Cortex of kidney (tissue), 1 donor: ENCODE measurements around the gene DHRS1.

Source experiments
- DNase-seq: peaks from one replicate; lab custom pipeline; 2025; lab: John Stamatoyannopoulos, UW

Gene DHRS1

DNA sequence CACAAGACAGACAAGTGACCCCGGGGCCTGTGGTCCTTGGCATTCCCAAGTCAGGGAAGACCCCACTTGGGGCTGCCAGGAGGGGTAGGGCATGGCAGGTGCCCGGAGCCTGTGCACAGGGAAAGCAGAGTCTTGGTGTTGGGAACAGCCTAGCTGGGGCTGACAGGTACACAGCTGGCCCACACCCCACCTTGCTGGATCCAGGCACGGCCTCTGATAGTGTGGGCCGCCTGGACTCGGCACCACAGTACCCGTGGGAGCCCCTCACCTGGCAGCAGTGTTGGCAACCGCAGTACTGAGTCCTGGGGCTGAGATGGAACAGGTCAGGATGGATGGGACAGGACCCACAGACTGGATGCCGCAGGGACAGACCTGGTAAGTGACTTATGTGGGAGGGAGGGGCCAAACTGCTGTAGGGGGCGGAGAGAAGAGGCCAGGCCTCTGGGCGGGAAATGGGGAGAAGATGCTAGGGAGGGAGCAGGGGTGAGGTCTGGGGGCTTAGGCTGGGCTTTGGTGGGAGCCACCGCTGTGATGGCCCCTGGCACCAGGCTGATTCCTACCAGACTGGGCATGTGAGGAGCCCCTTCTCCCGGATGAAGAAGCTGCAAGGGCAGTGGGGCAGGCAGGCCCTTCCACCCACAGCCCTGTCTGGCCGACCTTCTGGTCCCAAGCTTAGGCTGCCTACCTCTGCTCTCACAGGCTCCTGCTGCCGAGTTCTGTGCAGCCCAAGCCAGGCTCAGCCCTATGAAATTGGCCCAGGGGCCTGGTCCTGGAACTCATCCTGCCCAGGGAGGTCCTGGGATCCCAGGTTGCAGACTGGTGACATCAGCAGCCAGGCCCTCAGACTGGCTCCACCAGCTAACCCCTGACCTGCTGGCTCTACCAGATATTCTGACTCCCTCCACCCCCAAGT lies 36.5 kb downstream of the DHRS1 start, which contains the start of gene TGM1:
TGM1 (minus strand) TSS at position 357 of the 913 bp plus-strand sequence. CDS start 825 bp downstream, outside the sequence.
- no peak for DNase-seq

DNA sequence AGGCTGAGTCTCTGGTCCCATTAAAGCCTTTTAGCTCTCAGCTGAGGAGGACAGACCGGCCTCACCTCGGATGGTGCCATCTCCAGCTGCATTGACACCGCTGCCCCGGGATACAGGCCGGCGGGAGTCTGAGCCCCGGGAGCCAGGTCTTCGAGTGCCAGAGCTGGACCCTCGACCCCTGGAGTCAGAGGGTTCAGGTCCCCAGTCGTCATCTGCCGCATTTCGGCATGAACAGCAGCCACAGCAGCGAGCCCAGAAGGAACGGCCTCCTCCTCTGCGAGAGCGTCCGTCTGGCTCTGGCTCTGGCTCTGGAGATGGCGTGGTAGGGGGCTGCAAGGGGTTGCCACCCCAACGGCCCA lies 37.6 kb downstream of the DHRS1 start:
- no peak for DNase-seq

- no peak for DNase-seq
Measured at GRCh38 chr14:24261256-24261968, 38.2 kb downstream of the DHRS1 start.

- no peak for DNase-seq
Measured at GRCh38 chr14:24260780-24261157, 38.8 kb downstream of the DHRS1 start.

DNA sequence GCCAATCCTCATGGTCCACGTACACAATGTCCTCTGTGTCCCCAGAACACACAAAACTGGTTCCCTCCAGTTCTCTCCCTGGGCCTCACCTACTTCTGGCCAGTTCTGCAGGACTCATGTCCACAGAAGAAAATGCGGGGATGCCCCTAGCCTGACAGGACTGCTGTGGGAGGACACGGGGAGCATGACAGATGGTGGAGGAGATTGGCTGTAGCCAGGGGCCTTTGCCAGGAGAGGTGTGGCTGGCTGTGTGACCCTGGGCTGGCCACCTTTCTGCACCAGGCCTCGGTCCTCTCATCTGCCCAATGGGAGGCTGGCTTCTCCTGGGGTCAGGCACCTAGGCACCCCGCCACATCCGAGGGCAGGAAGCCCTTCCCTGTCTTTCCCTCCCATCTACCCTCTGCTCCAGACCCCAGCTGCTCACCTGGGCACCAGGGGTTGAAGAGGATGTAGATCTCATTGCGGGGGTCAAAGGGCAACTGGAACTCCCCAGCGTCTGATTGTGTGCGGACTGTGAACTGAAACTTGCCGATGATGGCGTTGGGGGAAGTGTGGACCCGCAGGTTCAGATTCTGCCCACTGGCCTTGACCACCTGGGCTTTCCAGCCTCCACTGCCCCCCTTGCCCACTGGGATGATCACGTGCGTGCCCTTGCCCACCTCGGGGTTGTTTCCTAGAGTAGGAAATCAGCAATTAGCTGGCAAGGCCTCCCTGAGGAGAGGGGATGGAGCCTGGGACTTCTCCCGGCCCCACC lies 39.4 kb downstream of the DHRS1 start:
- DNase-seq = no peak

GRCh38 chr14:24259282-24260025 lies 40.1 kb downstream of the DHRS1 start:
- no peak for DNase-seq

DNA sequence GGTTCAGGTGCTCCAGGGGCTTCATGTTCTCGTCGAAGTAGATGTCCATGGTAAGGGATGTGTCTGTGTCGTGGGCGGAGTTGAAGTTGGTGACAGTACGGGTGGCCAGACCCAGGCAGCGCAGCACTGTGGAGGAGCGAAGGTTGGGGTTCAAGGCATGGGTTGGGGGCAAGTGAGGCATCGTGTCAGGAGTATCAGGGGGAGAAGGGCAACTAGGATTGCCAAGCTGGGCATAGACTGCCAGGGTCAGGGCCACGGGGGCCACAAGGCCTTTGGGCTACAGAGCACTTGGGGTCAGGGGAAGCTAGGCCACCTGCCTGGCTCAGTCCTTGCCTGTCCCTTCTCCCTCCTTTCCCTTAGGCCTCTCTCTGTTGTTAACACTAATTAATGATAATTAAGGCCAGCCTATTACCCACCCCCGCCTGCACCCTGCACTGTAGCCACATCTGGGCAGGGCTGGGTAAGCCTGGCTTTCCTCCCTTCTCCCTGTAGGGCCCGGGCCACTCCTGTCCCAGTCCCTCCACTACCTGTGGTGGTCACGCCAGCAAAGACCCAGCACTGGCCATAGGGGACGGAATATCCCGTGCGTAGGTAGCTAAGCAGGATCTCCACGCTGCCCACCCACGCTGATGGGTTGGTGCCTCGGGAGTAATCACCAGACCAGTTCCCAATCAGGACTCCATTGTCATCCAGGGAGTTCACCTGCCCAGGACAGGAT lies 40.9 kb downstream of the DHRS1 start:
- DNase-seq = no peak

DNA sequence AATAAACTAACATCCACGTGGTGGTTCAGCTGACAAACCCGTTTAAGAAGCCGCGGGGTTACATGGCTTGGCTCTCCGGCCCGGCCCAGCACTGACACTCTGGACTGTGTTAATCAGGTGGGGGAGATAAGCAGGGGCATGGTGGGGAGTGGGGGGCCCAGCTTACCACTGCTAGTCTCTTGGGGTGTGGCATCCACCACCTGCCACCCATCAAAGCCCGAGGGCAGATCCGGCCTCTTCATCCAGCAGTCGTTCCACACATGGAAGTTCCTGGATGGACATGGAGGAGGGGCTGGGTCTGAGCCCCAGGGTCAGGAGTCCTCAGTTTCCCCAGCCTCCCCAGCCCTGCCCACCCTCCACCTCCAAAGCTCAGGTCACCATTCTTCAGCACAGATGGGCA lies 41.5 kb downstream of the DHRS1 start:
- DNase-seq = no peak

DNA sequence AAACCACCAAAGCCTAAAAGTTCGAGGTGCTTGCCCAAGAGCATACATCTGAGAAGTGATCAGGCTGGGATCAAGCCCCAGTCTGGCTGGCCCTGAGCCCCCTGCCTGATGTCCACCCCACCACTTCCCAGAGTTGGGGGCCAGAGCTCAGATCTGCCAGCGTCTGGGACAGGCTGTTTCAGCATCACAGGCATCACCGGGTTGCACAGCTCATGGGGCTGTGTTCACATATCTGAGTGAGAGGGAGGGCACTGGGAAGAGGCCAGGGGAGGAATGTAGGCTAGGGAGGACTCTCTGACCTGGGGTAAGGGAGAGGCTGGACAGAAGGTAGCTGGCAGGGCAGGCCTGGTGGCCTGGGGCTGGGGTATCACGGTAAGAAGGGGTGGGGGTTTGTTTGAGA lies 42.6 kb downstream of the DHRS1 start:
- DNase-seq = no peak

GRCh38 chr14:24255931-24256711 lies 43.5 kb downstream of the DHRS1 start:
- no peak for DNase-seq

DNA sequence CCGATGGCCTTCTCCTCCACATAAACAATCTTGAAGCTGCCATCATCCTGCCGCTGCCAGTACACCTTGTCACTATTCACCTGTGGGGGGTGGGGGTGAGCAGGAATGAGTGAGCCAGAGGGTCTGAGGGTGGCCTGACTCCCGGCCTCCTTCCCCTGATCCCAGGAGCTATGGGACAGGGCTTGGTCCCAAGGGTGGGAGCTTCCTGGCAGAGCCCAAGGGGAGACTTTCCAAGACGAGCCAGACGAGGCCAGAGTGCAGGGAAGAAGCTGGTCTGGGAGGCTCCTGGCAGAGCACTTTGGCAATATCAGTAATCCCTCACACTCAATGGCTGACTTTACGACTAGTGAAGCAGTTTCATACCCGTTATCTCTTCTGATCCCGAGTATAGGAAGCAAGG lies 44.1 kb downstream of the DHRS1 start:
- DNase-seq = no peak

DNA sequence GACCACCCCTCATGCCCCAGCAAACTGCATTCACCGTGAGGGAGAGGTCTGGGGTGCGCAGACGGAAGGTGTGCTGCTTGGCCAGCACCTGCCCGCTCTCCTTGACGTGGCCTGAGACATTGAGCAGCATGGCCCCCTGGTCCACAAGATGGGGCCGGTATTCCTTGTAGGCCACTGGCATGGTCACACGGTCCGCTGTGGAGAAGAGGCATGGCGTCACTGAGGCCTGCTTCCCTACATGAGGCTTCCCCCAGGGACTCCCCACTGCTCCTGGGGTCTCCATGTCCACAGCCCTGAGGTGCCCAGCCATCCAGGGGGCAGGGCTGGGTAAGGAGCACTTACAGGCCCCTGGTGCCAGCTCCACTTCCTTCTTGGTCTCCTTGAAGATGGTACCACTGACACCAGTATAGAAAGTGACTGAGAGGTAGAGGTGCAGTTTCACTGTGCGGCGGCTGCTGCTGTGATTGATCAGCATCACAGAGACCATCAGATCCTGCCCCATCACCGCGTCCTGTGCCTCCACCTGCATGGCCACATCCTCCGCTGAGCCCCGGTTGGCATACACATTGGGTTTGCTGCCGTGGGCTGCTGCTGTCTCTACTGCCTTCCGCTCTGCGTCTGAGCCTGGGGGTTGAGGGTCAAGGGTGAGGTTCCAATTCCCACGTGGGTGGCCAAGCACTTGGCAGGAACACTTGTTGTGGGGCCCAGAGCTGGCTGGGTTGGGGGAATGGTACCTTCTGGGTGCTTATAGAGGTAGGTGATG lies 44.8 kb downstream of the DHRS1 start:
- no peak for DNase-seq

DNA sequence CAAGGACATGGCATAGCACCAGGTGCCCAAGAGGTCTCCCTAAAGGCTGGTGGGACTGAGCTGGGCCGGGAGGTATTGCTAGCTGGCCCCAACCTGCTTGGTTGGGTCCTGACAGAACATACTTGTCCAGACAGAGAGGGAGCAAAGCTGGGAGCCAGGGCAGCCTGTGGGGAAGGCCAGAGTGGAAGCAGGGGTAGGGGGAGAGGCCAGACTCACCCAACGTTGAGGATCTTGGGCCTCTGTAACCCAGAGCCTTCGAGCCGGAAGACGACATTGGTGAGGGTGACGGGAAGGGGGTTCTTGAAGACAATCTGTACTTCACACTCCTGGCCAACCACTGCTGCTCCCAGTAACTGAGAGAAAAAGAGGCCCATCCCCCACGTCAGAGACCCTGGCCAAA lies 45.6 kb downstream of the DHRS1 start:
- no peak for DNase-seq

GRCh38 chr14:24252289-24253124 lies 47.1 kb downstream of the DHRS1 start:
- DNase-seq = no peak

DNA sequence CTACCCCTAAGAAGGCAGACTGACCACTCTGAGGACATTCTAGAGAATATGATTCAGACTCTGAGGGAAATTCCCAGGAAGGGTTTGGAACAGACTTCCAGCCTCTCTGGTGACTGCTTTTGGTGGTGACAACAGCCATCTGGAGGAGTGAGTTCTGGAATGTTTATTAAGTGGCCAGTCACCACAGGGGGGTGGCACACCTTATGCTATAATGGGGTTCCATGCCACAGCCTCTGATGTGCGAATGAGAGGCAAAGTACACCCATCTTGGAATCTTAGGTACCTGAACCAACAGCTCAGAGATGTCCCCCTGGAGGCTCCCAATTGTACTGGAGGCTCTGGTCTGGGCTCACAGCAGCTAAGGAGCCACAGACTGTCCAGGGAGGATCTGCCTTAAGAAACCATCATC lies 47.7 kb downstream of the DHRS1 start:
- no peak for DNase-seq

GRCh38 chr14:24250354-24250753 lies 49.2 kb downstream of the DHRS1 start:
- DNase-seq = no peak

GRCh38 chr14:24249230-24250021 lies 50.2 kb downstream of the DHRS1 start:
- DNase-seq = no peak

DNA sequence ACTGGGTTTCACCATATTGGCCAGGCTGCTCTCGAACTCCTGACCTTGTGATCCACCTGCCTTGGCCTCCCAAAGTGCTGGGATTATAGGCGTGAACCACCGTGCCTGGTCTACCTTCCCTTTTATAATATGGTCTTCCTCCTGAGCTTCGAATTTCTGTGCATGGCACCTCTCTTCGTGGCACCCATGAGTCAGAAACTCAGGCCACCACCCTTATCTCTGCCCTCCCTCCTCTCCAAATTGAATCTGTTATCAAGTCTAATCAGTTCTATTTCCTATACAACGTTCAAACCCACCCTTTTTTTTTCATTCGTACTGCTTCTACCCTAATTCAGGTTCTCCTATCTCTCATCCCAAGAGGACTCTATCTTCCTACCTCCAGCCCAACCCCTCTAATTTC lies 52.2 kb downstream of the DHRS1 start:
- no peak for DNase-seq
